IPS-18a (cell line): ENCODE measurements around the gene MEGF8.

Experiments
- H3K27ac ChIP-seq: one replicate; pipeline ENCODE4 v1.5.1; 2013; ENCODE audit warnings: low read length
- H3K27me3 ChIP-seq: one replicate; pipeline ENCODE4 v1.6.1; 2013; ENCODE audit warnings: mild to moderate bottlenecking, low read length; ENCODE audit not compliant: control insufficient read depth, insufficient read depth
- H3K36me3 ChIP-seq: one replicate; pipeline ENCODE4 v1.6.1; 2013; ENCODE audit warnings: low read depth, low read length; ENCODE audit not compliant: control insufficient read depth
- H3K4me1 ChIP-seq: one replicate; pipeline ENCODE4 v1.6.1; 2013; ENCODE audit warnings: low read depth, low read length; ENCODE audit not compliant: control insufficient read depth
- H3K4me3 ChIP-seq: one replicate; pipeline ENCODE4 v1.5.1; 2013; ENCODE audit warnings: low read length
- H3K9ac ChIP-seq: one replicate; pipeline ENCODE4 v1.6.1; 2013; ENCODE audit warnings: mild to moderate bottlenecking, low read length, moderate library complexity
- H3K9me3 ChIP-seq: one replicate; pipeline ENCODE4 v1.6.1; 2013; ENCODE audit warnings: low read depth, low read length; ENCODE audit not compliant: control insufficient read depth

The MEGF8 gene

GRCh38 chr19:42281827-42282762 lies 43.3 kb upstream of the MEGF8 start:
- Histone ChIP-seq H3K27ac (no peak overlapping the region), H3K4me3 (peak overlapping the region; percentile 50), H3K36me3 (peaks cover under 1% of the 10 kb centered on the region), H3K4me1 (peaks cover 31% of the 10 kb centered on the region), H3K9me3 (no peaks in the 10 kb centered on the region), H3K9ac (no peak overlapping the region), H3K27me3 (no peaks in the 10 kb centered on the region)

GRCh38 chr19:42282819-42283187 lies 42.6 kb upstream of the MEGF8 start:
- Histone ChIP-seq H3K36me3 (peaks cover 8% of the 10 kb centered on the region), H3K4me3 (no peak overlapping the region), H3K9ac (no peak overlapping the region), H3K9me3 (no peaks in the 10 kb centered on the region), H3K27ac (no peak overlapping the region), H3K27me3 (no peaks in the 10 kb centered on the region), H3K4me1 (peaks cover 31% of the 10 kb centered on the region)

- Histone ChIP-seq H3K4me1 (peaks cover 31% of the 10 kb centered on the region), H3K27me3 (no peaks in the 10 kb centered on the region), H3K27ac (no peak overlapping the region), H3K9me3 (no peaks in the 10 kb centered on the region), H3K4me3 (peak overlapping the region; percentile 59), H3K36me3 (peaks cover 14% of the 10 kb centered on the region), H3K9ac (no peak overlapping the region)
These were observed 42.0 kb upstream of the MEGF8 start for GRCh38 chr19:42283188-42284065.

- Histone ChIP-seq H3K36me3 (peaks cover 21% of the 10 kb centered on the region), H3K4me1 (peaks cover 31% of the 10 kb centered on the region), H3K4me3 (no peak overlapping the region), H3K27ac (no peak overlapping the region), H3K9me3 (no peaks in the 10 kb centered on the region), H3K9ac (no peak overlapping the region), H3K27me3 (no peaks in the 10 kb centered on the region)
These were observed 41.4 kb upstream of the MEGF8 start for GRCh38 chr19:42284066-42284501.

GRCh38 chr19:42284591-42285341 lies 40.7 kb upstream of the MEGF8 start:
- Histone ChIP-seq H3K4me3 (peak overlapping the region; percentile 86), H3K4me1 (peaks cover 31% of the 10 kb centered on the region)

GRCh38 chr19:42285541-42285941 lies 39.9 kb upstream of the MEGF8 start:
- Histone ChIP-seq H3K9me3 (no peaks in the 10 kb centered on the region), H3K27me3 (no peaks in the 10 kb centered on the region), H3K9ac (peak overlapping the region; percentile 45), H3K4me1 (peaks cover 31% of the 10 kb centered on the region), H3K4me3 (peak overlapping the region; percentile 86), H3K36me3 (peaks cover 34% of the 10 kb centered on the region), H3K27ac (no peak overlapping the region)

More at GRCh38 chr19:42284591-42285341, 40.7 kb upstream of the MEGF8 start:
- H3K9me3 ChIP-seq: no peaks in the 10 kb centered on the region
- H3K27me3 ChIP-seq: no peaks in the 10 kb centered on the region
- H3K27ac ChIP-seq: no peak overlapping the region
- peaks cover 27% of the 10 kb centered on the region for H3K36me3 ChIP-seq
- H3K9ac ChIP-seq: peak overlapping the region; percentile 45

- Histone ChIP-seq H3K9ac (no peak overlapping the region), H3K27ac (no peak overlapping the region), H3K4me1 (peaks cover 31% of the 10 kb centered on the region), H3K27me3 (no peaks in the 10 kb centered on the region), H3K36me3 (peaks cover 37% of the 10 kb centered on the region), H3K9me3 (no peaks in the 10 kb centered on the region), H3K4me3 (no peak overlapping the region)
These were observed 39.5 kb upstream of the MEGF8 start for GRCh38 chr19:42285988-42286348.

GRCh38 chr19:42286349-42287016 lies 39.0 kb upstream of the MEGF8 start:
- H3K9ac ChIP-seq: no peak overlapping the region
- H3K9me3 ChIP-seq: no peaks in the 10 kb centered on the region
- H3K27me3 ChIP-seq: no peaks in the 10 kb centered on the region
- no peak overlapping the region for H3K4me3 ChIP-seq
- H3K27ac ChIP-seq: no peak overlapping the region
- H3K4me1 ChIP-seq: peaks cover 30% of the 10 kb centered on the region
- H3K36me3 ChIP-seq: peaks cover 37% of the 10 kb centered on the region

GRCh38 chr19:42287017-42287826 lies 38.2 kb upstream of the MEGF8 start:
- no peak overlapping the region for H3K27ac ChIP-seq
- no peaks in the 10 kb centered on the region for H3K9me3 ChIP-seq
- H3K9ac ChIP-seq: no peak overlapping the region
- peaks cover 43% of the 10 kb centered on the region for H3K36me3 ChIP-seq
- no peak overlapping the region for H3K4me3 ChIP-seq
- peaks cover 22% of the 10 kb centered on the region for H3K4me1 ChIP-seq
- no peaks in the 10 kb centered on the region for H3K27me3 ChIP-seq

GRCh38 chr19:42287827-42288107 lies 37.7 kb upstream of the MEGF8 start:
- peaks cover 43% of the 10 kb centered on the region for H3K36me3 ChIP-seq
- H3K4me3 ChIP-seq: no peak overlapping the region
- no peaks in the 10 kb centered on the region for H3K27me3 ChIP-seq
- H3K9me3 ChIP-seq: no peaks in the 10 kb centered on the region
- H3K27ac ChIP-seq: no peak overlapping the region
- H3K9ac ChIP-seq: no peak overlapping the region
- peaks cover 18% of the 10 kb centered on the region for H3K4me1 ChIP-seq
